DMS114 treated with DMSO at 0.1 percent for 48 hours (cell line): Measurements from ENCODE around the gene ADARB2.

Source experiments
- DNase-seq: peaks from one replicate; lab custom pipeline; 2025; ENCODE audit not compliant: unreplicated experiment; lab: John Stamatoyannopoulos, UW

Gene ADARB2

DNA sequence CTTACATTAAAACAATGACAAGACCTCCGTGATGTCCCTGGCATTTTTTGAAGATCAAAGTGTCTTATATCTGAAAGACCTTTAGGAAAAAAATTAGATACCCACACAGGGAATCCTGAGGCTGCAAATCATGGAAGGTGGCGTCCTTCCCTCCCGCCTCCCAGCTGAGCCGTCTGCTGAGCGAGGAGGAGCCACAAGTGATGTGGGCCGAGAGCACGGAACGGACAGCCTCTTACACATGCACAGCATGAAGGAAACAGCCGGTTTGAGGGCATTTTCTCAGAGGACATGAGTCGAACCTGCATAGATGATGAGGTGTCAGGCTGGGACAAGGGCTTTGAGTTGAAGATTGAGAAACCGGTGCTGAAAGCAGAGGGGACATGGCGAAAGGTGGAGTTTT is 163.3 kb downstream of the ADARB2 start:
- no peak for DNase-seq

GRCh38 chr10:1573334-1573969 is 163.9 kb downstream of the ADARB2 start:
- no peak for DNase-seq

DNA sequence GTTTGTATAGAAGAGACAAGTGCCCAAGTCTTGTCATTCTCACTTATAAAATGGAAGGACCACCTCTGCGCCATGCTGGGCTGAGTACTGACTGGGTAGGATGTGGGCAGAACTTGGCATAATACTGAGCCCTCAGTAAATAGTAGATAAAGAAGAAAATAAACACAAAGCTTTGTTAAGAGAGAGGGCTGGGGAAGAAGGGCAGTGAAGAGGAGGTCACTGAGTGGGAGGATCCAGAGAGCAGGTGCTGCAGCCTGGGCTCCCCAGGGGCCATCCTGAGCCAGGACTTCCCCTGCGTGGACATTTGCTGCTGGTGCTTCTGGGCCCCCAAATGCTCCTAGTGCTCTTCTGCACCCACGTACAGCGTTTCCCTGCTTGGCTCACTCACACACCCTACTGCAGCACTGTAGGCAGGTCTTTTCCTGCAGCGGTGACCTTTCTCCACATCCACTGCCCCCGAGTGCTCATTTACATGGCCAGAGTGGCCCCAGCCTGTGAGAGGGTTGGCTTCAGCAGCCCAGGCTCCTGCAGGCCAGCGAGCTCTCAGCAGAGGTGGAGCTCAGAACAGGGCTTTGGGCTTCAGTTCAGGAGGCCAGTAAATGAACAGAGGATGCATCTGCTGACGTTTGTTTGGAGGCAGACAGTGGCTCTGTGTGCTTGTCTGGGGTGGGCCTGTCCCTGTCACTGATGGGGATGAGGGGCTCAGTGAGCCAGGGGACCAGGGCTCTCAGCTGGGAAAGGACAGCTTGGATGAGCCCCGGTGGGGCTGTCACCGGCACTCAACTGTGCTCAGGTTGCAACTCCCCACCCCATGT is 164.6 kb downstream of the ADARB2 start:
- DNase-seq, result no peak

- no peak for DNase-seq
Observed at GRCh38 chr10:1571587-1572237, 165.6 kb downstream of the ADARB2 start.

GRCh38 chr10:1570416-1571051 is 166.8 kb downstream of the ADARB2 start:
- DNase-seq, result no peak

GRCh38 chr10:1569208-1569607 is 168.1 kb downstream of the ADARB2 start:
- no peak for DNase-seq

DNA sequence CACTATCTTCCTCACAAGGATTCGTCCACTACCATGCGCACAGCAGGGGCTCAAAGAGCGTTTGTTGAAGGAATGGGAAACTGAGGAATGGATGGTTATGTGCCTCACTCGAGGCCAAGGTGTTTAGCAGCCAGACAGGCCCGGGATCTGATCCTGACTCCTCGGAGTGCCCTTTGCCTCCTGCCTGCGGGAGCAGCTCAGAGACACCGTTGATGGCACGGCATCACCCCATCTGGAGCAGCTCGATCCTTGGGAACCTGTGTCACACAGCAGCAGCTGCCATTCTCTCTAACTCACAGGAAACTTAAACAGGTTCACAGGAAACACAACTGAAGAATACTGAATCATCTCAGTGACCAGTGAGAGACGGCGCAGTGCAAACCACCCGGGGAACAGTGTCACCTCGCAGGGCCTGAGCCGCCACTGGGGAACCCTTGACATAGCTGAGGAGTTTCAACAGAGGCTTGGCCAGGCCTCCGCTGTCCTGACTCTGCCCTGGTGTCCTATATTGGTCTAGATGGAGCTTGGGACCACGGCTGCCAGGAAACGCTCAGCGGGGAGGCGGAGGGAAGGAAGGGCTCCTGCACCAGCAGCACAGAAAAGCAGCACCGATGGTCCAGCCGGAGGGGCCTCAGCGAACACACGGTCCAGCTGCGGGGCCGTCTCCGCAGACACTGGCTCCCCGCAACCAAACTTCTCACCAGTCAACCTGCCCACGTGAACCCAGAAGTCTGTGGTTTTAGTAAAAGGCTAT is 169.4 kb downstream of the ADARB2 start:
- DNase-seq, result no peak

- DNase-seq, result no peak
Observed at GRCh38 chr10:1567152-1567551, 170.2 kb downstream of the ADARB2 start.

- DNase-seq, result no peak
Observed at GRCh38 chr10:1564791-1565190, 172.5 kb downstream of the ADARB2 start.

DNA sequence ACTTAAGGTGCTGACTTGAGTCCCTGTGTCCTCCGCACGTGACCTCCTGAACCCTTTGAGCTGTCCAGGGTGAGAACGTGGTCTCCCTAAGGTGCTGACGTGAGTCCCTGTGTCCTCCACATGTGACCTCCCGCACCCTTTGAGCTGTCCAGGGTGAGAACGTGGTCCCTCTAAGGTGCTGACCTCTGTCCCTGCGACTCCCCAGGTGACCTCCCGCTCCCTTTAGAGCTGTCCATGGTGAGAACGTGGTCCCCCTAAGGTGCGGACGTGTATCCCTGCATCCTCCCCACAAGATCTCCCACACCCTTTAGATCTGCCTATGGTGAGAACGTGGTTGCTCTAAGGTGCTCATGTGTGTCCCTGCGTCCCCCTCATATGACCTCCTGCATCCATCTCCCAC is 174.3 kb downstream of the ADARB2 start:
- DNase-seq, result no peak

DNA sequence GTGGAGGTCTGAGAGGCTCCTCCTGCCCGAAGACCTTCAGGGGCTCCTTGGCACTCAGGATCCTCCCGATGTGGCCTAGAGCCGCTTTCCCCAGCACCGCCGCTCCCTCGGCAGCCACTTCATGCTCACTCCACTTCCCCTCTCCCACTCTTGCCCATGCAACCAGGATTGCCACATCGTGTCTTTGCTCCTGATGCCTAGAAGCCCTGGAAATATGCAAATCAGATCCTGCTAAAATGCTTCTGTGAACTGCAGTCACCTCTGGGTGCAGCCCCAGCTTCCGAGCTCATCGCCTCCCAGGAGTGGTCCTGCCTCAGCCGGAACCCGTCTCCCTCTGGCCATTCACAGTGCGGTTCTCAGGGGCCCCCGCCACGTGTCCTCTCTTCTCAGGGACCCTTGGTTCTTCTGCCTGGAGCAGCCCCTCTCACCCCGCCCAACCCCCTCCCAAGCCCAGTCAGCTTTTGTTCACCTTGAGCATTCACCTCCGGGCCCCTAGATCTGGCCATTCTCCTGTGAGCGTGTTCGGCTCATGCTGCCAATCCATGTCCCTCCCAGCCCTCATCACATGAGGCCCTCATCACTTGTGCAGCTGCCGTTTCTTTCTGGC is 175.5 kb downstream of the ADARB2 start:
- no peak for DNase-seq

DNA sequence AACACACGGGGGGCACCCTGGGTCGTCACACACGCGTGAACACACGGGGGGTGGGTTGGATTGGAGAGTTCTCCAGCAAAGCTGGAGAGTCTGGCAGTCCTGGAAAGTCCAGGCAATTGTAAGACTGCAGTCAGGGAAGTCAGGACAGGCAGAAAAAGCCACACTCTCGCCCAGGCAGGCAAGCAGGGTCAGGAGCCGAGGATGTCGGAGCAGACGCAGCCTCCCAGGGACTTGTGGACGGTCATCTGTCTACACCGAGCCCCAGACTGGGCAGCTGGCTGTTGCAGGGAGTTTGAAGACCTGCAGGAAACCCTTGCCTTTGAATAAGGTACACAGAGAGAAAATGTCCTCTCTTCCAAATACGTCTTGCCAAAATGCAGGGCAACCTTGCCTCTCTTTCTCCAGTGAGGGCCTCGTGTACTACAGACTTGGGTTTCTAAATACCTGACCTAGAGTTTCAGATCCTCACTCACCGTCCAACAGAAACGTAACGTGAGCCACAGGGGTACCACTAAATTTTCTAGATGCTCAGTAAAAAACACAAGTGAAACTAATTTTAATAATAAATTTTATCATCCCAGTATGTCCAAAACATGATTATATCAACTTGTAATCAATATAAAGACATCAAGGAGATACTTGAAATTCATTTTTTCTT is 176.7 kb downstream of the ADARB2 start:
- no peak for DNase-seq

DNA sequence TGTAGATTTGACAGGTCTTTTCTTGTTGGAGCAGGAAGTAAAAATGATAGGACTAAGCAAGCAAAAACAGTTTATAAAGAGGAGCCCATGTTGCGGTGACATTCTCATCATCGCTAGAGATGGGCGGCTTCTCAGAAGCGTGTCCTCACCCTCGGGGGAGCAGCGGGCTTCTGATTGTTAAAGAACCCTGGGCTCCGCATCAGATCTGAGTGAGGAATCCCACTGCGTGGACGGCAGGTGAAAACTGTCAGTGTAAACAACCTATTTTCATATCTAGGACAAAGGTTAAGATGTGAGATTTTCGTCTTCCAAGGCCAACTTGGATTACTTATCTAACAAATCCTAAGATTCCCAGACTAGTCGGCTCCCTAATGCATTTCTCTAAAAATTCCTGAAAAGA is 177.6 kb downstream of the ADARB2 start:
- no peak for DNase-seq

DNA sequence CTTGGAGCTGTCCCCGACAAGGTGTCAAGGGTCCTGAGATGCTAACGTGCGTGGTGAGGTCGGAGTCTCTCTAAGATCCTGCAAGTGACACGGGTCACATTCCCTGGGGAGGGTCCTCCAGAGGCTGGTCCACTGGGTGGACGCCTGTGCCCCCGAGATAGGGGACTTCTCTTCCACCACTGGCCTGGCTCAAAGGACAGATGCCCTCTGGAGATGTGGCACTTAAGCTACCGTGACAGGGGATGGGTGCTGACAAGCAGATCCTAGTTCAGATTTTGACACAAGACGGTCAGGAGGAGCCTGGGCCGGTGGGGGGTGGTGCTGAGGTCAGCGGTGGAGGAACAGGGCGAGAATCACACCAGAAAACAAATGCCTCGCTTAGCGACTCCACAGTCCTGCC is 178.0 kb downstream of the ADARB2 start:
- DNase-seq, result no peak

DNA sequence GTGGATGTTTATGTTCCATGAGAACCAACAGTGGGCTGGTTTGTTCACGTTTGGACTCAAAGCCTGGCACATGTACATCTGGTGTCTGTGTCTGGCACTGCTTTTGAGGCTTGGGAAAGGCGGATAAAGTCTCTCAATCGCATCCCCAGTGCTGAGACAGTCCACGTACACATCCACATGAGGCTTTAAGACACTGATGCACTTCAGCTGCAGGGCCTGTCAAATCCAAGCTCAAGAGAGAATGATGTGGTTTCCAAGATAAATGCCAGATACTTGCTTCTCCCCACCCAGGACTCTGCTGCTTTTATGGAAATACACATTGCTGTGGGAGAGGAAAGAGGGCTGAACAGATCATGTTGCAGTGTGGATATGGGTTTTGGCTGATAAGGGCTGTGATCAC is 178.4 kb downstream of the ADARB2 start:
- DNase-seq, result no peak

- no peak for DNase-seq
Observed at GRCh38 chr10:1557081-1557480, 180.2 kb downstream of the ADARB2 start.

DNA sequence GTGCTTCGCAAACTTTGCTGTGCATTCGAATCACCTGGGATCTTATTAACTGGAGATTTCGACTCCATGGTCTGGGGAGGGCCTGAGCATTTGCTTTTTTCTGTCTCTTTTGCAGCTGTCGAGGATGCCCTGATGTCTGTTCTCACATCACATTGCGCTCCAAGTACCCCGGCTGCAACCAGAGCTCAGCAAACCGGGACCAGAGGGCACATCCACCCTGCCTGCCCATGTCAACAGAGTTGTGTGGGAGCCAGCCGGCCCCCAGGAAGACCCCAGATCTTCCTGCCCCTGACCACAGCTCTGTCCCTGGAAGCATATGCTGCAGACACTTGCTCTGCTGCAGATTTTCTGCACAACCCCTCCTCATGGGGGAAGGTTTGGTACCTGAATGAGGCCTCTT is 180.8 kb downstream of the ADARB2 start:
- DNase-seq, result no peak

- DNase-seq, result no peak
Observed at GRCh38 chr10:1553951-1554350, 183.4 kb downstream of the ADARB2 start.

DNA sequence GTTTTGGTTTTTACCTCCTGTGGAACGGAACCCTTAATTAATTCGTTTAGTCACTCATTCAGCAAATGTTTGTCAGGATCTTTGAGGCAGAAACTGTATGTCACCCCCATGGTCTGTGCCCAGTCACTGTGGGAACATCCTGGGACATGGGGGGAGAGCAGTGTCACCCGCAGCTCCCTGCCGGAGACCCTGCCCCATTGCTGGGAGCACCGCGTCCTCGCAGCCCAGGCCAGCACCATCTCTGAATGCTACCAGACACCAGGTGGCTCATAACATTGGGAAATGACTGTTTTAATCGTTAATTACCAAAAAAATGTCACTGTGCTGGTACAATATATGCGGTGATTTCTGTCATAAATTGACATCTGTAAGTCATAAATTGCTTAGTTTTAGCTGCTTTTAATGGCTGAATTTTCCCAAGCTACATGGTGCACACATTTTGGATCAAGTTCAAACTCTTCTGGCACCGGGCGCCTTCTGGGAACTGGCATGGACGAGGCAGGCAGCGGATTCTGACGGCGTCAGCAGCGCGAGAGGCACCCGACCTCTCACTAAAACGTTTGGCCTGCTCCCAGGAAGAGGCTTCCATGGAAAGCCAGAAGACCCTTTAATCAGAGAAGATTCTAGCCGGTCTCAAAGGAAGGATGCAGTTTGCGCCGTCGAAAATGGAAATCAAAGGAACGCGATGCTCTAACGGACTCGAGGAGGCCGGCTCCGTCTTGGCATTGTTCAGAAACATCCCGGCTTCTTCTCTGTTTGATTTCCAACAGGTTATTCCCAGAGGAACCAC is 184.2 kb downstream of the ADARB2 start:
- DNase-seq, result no peak
